Activated CD4-positive, CD25-positive, alpha-beta regulatory T cell treated with anti-CD3 and anti-CD28 coated beads, Interleukin-2, amount 50 U/mL, for 24 hours (primary cell): ENCODE data around the gene ARFGEF3.
"Not testable (repeated sequence)": the region's sequence is repeated elsewhere in the genome, so short reads cannot be mapped to it uniquely, and the experiment has no call there.

Experiments used
- ATAC-seq, 2 donors: fragments of 150-1000 bp; cut with Tn5 transposase; one replicate each; pipeline ENCODE4 v1.10.0; 2021; ENCODE audit warnings: mild to moderate bottlenecking in 1 of 2, moderate library complexity in 1 of 2

ARFGEF3 gene

GRCh38 chr6:138161338-138162110 is at the start of gene ARFGEF3:
TSS of gene ARFGEF3 (plus strand) at chr6:138161939. CDS start at chr6:138162087, 148 bp downstream.
- ATAC-seq = peak; percentile 96 to 97

- no peak for ATAC-seq
These were observed 48.0 kb upstream of the ARFGEF3 start for GRCh38 chr6:138113588-138114210.

GRCh38 chr6:138115201-138115600 is 46.5 kb upstream of the ARFGEF3 start:
- no peak for ATAC-seq

GRCh38 chr6:138115877-138116660 is 45.7 kb upstream of the ARFGEF3 start:
- peak; percentile 82 to 84 for ATAC-seq

GRCh38 chr6:138116661-138116999 is 45.1 kb upstream of the ARFGEF3 start:
- no peak for ATAC-seq

- no peak for ATAC-seq
These were observed 44.3 kb upstream of the ARFGEF3 start for GRCh38 chr6:138117376-138117914.

- not testable (repeated sequence) for ATAC-seq
These were observed 42.5 kb upstream of the ARFGEF3 start for GRCh38 chr6:138119229-138119628.

- ATAC-seq = no peak
These were observed 41.8 kb upstream of the ARFGEF3 start for GRCh38 chr6:138119976-138120375.

GRCh38 chr6:138124096-138124495 is 37.6 kb upstream of the ARFGEF3 start:
- no peak for ATAC-seq

- ATAC-seq = no peak
These were observed 33.6 kb upstream of the ARFGEF3 start for GRCh38 chr6:138128096-138128495.

- ATAC-seq = no peak
These were observed 32.5 kb upstream of the ARFGEF3 start for GRCh38 chr6:138129190-138129589.

- no peak for ATAC-seq
These were observed 18.9 kb upstream of the ARFGEF3 start for GRCh38 chr6:138142806-138143205.

GRCh38 chr6:138145402-138145801 is 16.3 kb upstream of the ARFGEF3 start:
- no peak for ATAC-seq

GRCh38 chr6:138146544-138146943 is 15.2 kb upstream of the ARFGEF3 start:
- no peak for ATAC-seq

- ATAC-seq = no peak
These were observed 6.3 kb upstream of the ARFGEF3 start for GRCh38 chr6:138155443-138155842.

- no peak for ATAC-seq
These were observed 3.6 kb upstream of the ARFGEF3 start for GRCh38 chr6:138157986-138158638.

- no peak for ATAC-seq
These were observed 2.5 kb upstream of the ARFGEF3 start for GRCh38 chr6:138159246-138159645.

- no peak for ATAC-seq
These were observed 1.2 kb upstream of the ARFGEF3 start for GRCh38 chr6:138160329-138161087.

- ATAC-seq = no peak
These were observed 726 bp upstream of the ARFGEF3 start for GRCh38 chr6:138161088-138161337.

- ATAC-seq = peak in 1 of 2 donors; percentile 14
These were observed 594 bp downstream of the ARFGEF3 start for GRCh38 chr6:138162111-138162954.

GRCh38 chr6:138162955-138163575 is 1.3 kb downstream of the ARFGEF3 start:
- no peak for ATAC-seq
